GM19239 (cell line): Measurements from ENCODE around the gene BMAL1.
"Not testable (repeated sequence)": the region's sequence is repeated elsewhere in the genome, so short reads cannot be mapped to it uniquely, and the experiment has no call there.

Experiments
- DNase-seq: peaks from one replicate; pipeline ENCODE4 v3.0.0; 2011; ENCODE audit warnings: low spot score; ENCODE audit not compliant: insufficient read length
- FAIRE-seq: peaks from 2 replicates; lab custom pipeline; 2011; peaks lifted over from hg19 to GRCh38; lab: Jason Lieb, UNC

BMAL1 gene

DNA sequence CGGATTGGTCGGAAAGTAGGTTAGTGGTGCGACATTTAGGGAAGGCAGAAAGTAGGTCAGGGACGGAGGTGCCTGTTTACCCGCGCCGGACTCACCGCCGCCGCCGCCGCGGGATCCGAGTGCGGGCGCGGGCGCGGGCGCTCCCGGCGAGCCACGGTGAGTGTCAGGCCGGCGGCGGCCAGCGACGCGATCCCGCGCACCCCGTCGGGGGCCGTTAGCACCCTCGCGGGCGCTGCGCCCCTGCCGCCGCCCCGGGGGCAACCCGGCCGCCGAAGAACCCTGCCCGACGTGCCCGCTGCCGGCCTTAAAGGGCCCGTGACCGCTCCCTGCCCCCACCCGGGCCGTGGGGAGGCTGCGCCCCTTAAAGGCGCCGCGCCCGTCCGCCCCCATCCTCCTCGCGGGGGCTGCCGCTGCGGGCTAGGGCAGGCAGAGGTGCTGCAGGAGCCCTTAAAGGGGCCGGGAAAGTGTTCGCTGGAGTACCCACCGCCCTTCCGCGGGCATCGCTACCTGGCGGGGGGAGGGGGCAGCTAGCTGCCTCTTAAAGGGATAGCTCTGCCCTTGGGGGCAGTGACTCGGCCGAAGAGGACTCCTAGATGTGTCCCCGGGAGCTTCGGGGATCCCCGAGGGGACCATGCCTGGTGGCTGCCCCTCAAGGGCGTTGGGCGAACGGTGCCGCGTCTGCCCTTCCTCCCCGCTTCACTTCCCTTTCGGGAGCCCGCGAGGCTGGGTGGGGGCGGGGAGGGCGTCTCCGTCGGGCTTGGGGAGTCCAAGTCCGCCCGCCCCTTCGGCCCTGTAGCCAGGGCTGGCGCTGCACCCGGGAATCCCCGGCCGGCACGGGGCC, at the start of gene BMAL1:
Gene BMAL1, plus strand, starts transcription at position 23 of the 841 bp plus-strand sequence. CDS start 76,519 bp downstream, outside the sequence.
- FAIRE-seq = peak; percentile 35
- DNase-seq = peak; percentile 24

DNA sequence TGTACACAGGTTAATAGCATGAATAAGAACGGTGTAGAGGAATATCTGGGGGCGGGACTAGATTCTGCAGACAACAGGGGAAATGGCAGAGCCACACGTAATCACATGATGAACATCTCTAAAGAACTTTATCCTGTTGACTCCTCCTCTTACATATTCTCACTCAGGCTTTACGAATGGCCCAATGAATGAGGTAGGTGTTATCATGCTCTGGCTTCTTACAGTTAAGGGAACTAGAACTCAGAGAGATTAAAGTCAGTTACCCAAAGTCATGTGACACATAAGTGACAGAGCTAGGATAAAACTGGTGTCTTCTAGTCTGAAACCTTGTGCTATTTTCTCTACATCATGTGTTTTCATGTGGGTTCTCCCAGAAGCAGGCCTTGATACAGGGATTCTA, 49.0 kb upstream of the BMAL1 start:
- DNase-seq = no peak
- no peak for FAIRE-seq

DNA sequence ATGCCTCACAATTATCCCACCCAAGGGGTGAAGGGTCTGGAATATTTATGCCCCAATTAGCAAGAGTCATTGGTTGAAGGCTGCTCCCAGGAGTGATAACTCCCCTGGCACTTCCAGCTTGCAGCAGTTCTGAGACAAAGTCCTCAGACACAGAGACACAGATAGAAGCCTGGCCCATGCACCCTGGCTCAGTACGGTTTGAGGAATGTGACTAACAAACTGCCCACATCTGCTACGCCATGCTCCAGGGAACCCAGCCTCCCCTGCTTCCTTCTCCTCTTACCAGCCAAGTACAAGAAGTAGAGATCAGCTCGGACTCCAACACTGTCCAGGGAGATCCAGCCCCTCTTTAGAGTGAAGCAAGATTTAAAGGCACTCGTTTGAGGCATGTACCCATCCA, 48.5 kb upstream of the BMAL1 start:
- no peak for FAIRE-seq
- no peak for DNase-seq

DNA sequence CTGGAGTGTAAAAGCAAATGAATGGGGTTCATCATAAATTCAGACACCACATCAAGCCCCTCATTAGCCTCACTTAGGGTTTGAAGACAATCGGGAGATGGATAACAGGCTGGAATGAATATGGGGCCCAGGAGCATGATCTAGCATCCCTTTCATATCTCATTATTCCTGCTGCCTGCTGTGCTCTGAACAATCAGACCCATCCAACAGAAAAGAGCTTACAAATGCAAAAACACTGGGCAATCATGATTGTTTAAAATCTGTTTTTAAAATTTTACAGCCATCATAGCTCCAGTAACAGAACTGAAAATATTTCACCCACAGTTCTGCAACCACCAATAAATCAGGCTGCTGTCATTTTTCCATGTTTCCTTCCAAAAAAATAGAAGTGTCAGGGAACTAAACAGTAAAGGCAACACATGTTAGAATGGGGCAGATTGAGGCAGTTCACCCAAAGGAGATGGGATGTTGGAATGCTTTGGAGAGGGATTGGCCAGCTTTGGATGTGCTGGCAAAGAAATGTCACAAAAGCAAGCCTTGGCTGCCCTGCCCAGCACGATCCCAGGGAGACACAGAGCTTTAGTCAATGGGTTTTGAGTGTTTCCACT, 47.8 kb upstream of the BMAL1 start:
- FAIRE-seq = no peak
- DNase-seq = no peak

DNA sequence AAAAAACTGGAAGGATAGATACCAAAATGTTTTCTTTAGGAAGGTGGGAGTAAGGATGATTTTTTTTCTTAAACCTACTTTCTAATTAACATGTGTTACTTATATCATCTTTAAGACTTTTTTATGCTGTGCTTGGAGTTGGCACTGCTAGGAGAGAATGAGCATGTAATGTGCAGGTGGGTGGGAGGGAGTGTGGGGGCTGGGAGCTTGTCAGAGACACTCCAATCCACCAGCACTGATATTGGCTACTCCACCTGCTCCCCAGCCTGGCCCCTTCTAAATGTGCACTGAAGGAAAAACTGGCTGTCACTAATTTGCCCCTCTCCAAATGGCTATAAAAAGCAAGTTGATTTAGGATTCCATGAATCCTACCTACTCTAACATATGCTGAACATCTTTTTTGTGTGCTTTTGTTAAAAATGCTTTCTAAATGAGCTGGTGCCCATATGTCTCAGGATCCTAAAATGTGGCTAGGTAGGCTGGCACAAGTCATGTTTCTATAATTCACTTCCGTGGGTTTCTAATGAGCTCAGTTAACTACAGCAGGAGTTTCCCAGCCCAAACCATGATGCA, 44.3 kb upstream of the BMAL1 start:
- FAIRE-seq (no peak), DNase-seq (no peak)

DNA sequence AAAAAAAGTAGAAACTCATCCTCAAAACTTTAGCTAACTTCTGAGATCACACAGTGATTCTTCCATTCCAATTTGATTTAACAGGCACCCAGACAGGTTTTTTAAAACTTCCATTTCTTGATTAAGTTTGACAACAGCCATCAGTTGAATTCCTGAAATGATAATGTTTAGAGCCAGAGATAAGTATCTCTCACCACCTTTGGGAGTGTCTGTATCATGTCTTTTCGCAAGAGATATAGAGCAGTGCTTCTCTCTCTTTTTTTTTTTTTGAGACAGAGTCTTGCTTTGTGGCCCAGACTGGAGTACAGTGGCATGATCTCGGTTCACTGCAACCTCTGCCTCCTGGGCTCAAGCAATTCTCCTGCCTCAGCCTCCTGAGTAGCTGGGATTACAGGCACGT, 41.7 kb upstream of the BMAL1 start:
- DNase-seq = no peak
- no peak for FAIRE-seq

DNA sequence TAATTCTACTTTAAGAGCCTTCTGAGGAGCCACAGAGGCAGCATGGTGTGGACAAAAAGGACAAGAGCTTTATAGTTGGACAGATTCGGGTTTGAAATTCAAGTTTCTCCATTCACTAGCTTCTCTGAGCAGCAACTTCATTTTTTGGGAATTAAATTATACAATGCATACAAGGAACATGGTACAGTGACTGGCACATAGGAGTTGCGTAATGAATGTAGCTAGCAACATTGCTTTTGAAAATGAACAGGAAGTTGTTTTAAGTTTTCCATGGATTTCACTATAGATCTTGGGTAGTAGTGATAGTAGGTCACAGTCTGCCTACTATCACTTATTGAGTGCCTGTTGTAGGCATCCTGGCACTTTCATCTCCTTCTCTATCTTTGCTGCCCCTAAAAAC, 41.0 kb upstream of the BMAL1 start:
- DNase-seq = no peak
- no peak for FAIRE-seq

DNA sequence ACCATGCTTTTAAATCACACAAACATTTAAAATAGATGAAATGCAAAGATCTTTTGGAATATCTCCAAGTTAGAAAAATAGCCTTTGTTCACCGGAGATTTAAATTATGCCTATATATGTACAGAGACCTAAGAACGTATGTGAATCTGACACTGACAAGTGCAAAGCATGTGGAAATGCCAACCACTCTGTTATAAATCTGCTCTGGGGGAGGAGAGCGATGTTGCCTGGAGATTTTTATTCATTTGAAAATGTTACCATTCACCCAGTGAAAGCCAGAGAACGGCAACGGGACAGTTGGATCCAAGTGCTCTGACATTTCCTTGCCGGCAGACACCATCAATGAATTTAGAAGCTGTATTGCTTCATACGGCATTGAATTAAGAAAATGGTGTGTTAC, 39.8 kb upstream of the BMAL1 start:
- FAIRE-seq (no peak), DNase-seq (no peak)

DNA sequence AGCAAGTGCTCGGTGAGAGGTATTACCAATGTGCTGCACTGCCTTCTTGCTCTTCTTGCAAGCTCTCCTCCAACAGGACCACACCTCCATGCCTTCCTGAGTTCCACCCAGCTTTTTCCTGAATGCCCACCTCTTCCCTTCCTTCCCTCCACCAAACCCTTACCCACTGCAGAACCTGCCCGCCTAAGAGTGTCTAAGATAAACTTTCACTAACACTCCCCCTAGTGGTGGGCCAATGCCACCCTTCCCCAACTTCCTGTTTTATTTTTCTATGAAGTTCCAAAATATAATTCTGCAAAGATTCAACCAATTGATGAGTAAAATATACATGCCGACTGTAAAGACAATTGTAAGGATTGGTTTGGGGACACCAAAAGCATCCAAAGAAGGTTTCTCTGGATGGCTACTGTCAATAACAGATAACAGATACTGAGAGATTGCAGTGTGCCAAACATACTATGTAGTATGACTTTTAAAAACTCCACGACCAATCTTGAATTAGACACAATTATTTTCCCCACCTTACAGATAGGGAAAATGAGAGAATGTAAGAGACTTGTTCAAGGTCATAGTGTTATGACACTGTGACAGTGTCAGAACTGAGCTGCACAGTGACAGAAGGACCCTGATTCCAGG, 38.6 kb upstream of the BMAL1 start:
- FAIRE-seq (peak; percentile 86), DNase-seq (peak; percentile 23)

DNA sequence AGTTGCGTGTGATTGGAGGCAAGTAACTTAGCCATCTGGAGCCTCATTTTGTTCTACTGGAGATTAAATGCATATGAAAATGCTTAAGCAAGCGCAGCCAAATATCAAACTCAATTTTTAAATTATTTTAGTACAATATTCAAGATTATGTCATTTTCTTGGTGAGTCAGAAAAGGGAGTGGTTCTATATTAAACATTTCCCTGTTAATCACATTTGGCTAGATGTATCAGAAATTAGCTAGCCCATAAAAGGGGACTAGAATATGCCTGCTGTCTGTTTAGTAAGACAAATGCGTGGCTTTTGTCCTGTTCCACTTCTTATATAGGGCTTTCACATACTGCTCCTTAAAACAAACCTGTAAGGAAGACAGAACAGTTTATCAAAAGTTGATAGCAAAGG, 35.0 kb upstream of the BMAL1 start:
- FAIRE-seq (no peak), DNase-seq (no peak)

DNA sequence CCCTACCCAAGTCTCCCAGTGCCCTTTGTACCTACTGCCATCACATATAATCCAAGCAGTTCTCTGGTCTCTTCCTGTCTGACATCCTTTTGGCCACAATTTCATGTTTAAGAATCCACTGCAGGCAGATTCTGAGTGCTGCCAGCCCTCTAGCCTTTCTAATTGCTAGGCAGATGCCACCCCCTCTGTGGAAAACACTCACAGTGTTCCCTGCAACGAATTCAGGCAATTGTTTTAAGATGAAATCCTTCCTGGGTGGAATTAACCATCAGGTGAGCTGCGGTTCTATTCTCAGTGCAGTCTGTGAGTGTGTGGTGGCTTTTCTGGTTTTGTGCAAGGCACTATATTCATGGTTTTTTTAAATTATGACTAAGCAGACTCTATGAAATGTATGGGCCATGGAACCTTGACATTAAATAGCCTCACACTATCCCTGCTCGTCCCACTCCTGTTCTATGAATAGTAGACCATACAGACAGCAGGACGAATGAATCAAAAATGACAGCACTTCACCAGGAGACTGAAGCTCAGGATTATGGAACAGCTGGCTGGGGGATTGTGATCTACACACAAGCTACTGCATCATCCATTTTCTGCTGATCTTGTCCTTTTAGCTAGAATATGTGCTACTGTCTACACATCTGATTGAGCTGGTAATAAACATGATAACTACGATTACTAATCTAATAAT, 29.8 kb upstream of the BMAL1 start:
- DNase-seq (no peak), FAIRE-seq (no peak)

DNA sequence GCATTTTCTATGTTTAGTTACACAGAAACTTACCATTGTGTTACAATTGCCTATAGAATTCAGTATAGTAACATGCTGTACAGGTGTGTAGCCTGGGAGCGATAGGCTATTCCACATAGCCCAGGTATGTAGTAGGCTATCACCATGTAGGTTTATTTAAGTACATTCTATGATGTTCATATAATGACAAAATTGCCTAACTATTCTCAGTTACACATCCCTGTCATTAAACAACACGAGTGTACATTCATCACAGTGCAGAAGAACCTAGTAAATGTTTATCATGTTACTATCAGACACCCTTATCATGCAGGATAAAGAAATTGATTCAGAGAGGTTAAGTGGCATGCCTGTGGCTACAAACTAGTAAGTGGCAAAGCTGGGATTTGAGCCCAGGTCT, 28.4 kb upstream of the BMAL1 start:
- no peak for FAIRE-seq

DNA sequence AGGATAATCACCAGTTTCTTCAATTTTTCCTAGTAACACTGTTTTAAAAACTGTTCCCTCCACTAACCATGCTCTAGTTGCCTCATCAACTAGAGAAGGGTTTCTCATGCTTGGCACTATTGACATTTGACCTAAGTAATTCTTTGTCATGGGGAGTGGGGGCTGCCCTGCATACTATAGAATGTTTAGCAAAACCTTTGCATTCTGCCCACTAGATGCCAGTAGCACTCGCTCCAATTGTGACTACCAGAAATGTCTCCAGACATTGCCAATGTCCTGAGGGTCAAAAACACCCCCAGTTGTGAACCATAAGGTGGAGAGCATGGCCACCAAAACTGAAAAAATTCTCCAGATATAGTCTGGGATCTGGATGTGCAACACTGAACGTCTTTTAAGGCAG, 27.6 kb upstream of the BMAL1 start:
- no peak for FAIRE-seq
- no peak for DNase-seq

More for the DNA sequence above, 28.4 kb upstream of the BMAL1 start:
- DNase-seq = no peak

DNA sequence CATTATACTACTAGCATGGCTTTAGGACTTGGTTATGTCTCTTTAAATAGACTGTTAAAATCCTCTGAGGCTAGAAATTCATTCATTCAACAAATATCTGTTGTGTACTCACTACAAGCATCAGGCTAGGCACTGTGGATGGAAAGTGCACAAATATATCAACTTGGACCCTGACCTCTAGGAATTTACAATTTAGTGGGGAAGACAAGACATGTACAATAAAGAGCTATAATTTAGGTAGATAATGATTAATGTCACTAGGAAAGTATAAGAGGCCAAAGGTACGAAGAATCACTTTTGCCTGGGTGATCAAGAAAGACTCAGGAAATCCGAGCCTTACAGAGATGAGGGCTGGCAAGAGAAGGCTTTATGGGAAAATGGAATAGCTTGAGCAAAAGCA, 25.6 kb upstream of the BMAL1 start:
- FAIRE-seq (no peak), DNase-seq (no peak)

DNA sequence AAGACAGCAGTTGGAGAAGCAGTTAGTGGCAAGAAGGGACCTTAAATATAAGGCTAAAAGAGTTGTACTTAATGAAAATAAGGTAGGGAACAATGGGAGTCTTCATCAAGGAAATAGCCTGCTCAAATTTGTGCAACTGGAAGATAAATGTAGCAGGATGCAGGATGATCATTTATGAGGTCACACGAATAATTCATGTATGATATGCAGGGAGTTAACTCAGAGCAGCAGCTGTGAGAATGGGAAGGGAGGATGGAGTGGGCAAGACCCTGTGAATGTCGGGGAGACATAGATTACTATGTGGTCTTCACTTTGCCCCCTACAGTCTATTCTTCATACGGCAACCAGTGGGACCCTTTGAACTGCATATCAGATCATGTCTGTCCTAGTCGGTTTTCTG, 25.2 kb upstream of the BMAL1 start:
- no peak for FAIRE-seq
- DNase-seq = no peak

DNA sequence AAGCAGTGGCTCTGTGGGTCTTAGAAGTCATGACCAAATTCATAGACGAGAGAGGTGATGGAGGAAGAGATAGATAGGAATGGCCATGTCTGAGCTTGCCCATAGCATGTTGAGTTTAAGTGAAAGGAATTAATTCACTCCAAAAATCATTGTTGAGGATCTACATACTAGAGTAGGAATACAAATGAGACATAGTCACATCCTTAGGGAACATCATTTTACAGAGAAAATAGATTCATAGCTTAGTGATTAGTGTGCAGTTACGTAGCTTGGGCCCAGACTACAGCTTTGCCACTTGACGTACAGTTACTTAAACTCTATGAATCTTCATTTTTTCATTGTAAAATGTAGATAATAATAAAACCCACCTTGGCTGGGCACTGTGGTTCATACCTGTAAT, 21.4 kb upstream of the BMAL1 start:
- DNase-seq = no peak
- FAIRE-seq = no peak

DNA sequence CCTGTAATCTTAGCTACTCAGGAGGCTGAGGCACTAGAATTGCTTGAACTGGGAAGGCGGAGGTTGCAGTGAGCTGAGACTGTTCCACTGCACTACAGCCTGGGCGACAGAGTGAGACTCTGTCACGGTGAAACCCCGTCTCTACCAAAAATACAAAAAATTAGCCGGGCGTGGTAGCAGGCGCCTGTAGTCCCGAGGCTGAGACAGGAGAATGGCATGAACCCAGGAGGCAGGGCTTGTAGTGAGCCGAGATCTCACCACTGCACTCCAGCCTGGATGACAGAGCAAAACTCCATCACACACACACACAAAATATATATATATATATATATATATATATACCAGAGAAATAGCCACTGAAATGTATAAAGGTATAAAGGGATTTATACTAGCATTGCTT, 19.5 kb upstream of the BMAL1 start:
- not testable (repeated sequence) for FAIRE-seq, DNase-seq

DNA sequence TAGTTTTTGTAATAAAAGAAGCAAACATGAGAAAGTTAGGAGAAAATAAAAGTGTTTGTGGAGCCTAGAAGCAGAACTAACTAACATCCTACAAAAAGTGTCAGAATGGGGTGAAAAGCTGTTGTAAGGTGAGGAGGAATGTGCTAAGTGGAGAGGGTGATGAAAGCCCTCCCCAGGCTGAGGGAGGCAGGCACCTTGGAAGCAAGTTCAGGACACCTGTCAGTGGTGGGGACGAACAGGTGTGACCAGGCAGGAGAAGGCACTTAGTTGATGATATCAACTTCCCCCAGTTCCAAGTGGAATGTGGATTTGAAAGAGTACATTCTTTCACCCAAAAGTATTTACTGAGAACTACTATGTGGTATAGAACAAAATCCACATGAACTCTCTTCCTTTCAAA, 18.7 kb upstream of the BMAL1 start:
- DNase-seq (no peak), FAIRE-seq (no peak)

DNA sequence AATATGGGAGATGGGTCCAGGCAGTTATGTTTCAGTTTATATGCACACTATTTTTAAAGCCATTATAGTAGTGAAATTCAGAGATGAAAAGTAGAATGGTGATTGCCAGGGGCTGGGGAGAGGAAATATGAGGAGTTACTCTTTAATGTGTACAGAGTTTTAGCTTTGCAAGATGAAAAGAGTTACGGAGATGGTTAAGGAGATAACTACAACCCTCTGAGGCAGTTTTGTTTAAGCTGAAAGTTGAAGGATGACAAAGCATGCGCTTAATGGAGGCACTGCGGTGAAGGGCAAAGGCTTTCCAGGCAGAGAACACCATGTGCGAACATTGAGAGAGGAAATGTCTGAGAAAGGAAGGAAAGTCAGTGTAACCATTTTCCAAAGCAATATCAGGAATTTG, 18.2 kb upstream of the BMAL1 start:
- DNase-seq (no peak), FAIRE-seq (no peak)

DNA sequence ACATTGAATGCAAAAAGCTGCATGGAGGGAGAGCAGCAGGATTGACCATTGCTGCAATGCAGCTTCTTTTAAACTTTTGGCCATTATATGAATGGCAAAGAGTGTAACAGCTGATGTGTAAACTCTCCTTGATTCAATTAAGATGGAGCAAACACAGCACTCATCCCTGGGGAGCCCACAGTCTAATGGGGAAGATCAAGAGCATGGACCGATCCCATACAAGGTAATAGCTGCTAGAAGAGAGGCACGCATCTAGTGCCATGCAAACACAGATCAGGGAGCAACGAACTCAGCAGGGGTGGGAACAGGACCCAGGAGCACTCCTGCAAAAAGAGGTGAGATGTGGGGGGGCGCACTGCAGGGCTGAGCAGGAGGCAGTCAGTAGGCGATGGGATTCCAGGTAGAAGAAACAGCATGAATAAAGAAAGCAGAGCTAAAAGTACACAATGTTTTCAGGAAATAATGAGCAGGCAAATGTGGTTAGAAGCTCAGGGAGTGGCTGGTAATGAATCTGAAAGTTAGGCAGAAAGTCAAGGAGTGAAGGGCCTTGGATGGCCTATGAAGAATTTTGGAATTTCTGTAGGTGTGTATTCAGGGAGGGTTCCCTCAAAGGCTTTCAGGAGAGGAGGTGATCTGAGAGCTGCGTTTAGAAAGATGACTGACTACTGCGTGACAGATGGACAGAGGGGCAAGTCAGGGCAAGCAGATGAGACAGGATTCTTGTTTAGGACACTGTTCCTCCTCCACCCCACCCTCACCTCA, 17.2 kb upstream of the BMAL1 start:
- FAIRE-seq = no peak
- DNase-seq = no peak
